ENCODE measurements around the gene MALAT1. TPM values are rescaled to one million over a fixed set of nuclear protein-coding genes. Genes with fewer than 3 reads are reported as not detected.

MALAT1 gene
- total and polyA plus RNA-seq, 2 experiments from 2014 or later = 2,206 to 6,020 TPM

DNA sequence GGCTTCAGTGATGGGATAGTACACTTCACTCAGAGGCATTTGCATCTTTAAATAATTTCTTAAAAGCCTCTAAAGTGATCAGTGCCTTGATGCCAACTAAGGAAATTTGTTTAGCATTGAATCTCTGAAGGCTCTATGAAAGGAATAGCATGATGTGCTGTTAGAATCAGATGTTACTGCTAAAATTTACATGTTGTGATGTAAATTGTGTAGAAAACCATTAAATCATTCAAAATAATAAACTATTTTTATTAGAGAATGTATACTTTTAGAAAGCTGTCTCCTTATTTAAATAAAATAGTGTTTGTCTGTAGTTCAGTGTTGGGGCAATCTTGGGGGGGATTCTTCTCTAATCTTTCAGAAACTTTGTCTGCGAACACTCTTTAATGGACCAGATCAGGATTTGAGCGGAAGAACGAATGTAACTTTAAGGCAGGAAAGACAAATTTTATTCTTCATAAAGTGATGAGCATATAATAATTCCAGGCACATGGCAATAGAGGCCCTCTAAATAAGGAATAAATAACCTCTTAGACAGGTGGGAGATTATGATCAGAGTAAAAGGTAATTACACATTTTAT is 4.6 kb downstream of the MALAT1 start:
- H3K9me3 Mint-ChIP-seq = peaks cover 15% of the 10 kb centered on the region; the same call in 2 of the 3 replicates
- no peaks in the 10 kb centered on the region; the same call in 2 of the 3 replicates for H3K36me3 Mint-ChIP-seq (ENCODE audit: low read depth)
- Histone ChIP-seq H4K20me1 (replicated peaks; ENCODE audit: insufficient read depth) (peaks cover 61% of the 10 kb centered on the region), H3K4me3 (peak overlapping the region; percentile 65), H3F3A (replicated peaks; ENCODE audit: low read depth) (peaks cover 79% of the 10 kb centered on the region), H3K36me3 (ENCODE audit: insufficient read depth) (peaks cover 57% of the 10 kb centered on the region), H3K27ac (ENCODE audit: low read depth) (peak overlapping the region; percentile 100; the same call in 1 of the 2 replicates), H3K9me2 (ENCODE audit: insufficient read depth) (no peaks in the 10 kb centered on the region), H2AFZ (no peak overlapping the region), H3K4me1 (ENCODE audit: insufficient read depth) (peaks cover 25% of the 10 kb centered on the region), H3K27me3 (ENCODE audit: insufficient read depth) (no peaks in the 10 kb centered on the region), H3K4me2 (peak overlapping the region; percentile 84), H3K79me2 (replicated peaks; ENCODE audit: insufficient read depth) (peaks cover 78% of the 10 kb centered on the region)
- ATAC-seq (no peak), DNase-seq (ENCODE audit: low spot score) (no peak)
- no peak overlapping the region for H3K27ac Mint-ChIP-seq
- peaks cover 40% of the 10 kb centered on the region for H3K4me1 Mint-ChIP-seq
- H3K27me3 Mint-ChIP-seq (ENCODE audit: insufficient read depth, low read depth, poor library complexity) = peaks cover 47% of the 10 kb centered on the region
- TF ChIP-seq, protein P1, sequence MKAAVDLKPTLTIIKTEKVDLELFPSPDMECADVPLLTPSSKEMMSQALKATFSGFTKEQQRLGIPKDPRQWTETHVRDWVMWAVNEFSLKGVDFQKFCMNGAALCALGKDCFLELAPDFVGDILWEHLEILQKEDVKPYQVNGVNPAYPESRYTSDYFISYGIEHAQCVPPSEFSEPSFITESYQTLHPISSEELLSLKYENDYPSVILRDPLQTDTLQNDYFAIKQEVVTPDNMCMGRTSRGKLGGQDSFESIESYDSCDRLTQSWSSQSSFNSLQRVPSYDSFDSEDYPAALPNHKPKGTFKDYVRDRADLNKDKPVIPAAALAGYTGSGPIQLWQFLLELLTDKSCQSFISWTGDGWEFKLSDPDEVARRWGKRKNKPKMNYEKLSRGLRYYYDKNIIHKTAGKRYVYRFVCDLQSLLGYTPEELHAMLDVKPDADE (IDR thresholded peaks at IDR 0.05) = no peak
- TF ChIP-seq JUNB (IDR thresholded peaks at IDR 0.05; ENCODE audit: unreplicated experiment) (no peak), ZNF331 (CRISPR knock-in tag; IDR thresholded peaks at IDR 0.05; ENCODE audit: low read depth) (no peak), ZNF114 (CRISPR knock-in tag; IDR thresholded peaks at IDR 0.05) (no peak), EZH2phosphoT487 (IDR thresholded peaks at IDR 0.05; ENCODE audit: unreplicated experiment) (no peak), CREB1 (CRISPR knock-in tag; IDR thresholded peaks at IDR 0.05; ENCODE audit: low read depth) (no peak), EZH2 (IDR thresholded peaks at IDR 0.05; ENCODE audit: low read depth, unreplicated experiment) (no peak), NANOG (IDR thresholded peaks at IDR 0.05; ENCODE audit: borderline replicate concordance) (no peak), POLR2AphosphoS5 (IDR thresholded peaks at IDR 0.05; ENCODE audit: low read depth) (no peak), STAT1 (IDR thresholded peaks at IDR 0.05; ENCODE audit: unreplicated experiment) (no peak)
- TF ChIP-seq, protein P2, sequence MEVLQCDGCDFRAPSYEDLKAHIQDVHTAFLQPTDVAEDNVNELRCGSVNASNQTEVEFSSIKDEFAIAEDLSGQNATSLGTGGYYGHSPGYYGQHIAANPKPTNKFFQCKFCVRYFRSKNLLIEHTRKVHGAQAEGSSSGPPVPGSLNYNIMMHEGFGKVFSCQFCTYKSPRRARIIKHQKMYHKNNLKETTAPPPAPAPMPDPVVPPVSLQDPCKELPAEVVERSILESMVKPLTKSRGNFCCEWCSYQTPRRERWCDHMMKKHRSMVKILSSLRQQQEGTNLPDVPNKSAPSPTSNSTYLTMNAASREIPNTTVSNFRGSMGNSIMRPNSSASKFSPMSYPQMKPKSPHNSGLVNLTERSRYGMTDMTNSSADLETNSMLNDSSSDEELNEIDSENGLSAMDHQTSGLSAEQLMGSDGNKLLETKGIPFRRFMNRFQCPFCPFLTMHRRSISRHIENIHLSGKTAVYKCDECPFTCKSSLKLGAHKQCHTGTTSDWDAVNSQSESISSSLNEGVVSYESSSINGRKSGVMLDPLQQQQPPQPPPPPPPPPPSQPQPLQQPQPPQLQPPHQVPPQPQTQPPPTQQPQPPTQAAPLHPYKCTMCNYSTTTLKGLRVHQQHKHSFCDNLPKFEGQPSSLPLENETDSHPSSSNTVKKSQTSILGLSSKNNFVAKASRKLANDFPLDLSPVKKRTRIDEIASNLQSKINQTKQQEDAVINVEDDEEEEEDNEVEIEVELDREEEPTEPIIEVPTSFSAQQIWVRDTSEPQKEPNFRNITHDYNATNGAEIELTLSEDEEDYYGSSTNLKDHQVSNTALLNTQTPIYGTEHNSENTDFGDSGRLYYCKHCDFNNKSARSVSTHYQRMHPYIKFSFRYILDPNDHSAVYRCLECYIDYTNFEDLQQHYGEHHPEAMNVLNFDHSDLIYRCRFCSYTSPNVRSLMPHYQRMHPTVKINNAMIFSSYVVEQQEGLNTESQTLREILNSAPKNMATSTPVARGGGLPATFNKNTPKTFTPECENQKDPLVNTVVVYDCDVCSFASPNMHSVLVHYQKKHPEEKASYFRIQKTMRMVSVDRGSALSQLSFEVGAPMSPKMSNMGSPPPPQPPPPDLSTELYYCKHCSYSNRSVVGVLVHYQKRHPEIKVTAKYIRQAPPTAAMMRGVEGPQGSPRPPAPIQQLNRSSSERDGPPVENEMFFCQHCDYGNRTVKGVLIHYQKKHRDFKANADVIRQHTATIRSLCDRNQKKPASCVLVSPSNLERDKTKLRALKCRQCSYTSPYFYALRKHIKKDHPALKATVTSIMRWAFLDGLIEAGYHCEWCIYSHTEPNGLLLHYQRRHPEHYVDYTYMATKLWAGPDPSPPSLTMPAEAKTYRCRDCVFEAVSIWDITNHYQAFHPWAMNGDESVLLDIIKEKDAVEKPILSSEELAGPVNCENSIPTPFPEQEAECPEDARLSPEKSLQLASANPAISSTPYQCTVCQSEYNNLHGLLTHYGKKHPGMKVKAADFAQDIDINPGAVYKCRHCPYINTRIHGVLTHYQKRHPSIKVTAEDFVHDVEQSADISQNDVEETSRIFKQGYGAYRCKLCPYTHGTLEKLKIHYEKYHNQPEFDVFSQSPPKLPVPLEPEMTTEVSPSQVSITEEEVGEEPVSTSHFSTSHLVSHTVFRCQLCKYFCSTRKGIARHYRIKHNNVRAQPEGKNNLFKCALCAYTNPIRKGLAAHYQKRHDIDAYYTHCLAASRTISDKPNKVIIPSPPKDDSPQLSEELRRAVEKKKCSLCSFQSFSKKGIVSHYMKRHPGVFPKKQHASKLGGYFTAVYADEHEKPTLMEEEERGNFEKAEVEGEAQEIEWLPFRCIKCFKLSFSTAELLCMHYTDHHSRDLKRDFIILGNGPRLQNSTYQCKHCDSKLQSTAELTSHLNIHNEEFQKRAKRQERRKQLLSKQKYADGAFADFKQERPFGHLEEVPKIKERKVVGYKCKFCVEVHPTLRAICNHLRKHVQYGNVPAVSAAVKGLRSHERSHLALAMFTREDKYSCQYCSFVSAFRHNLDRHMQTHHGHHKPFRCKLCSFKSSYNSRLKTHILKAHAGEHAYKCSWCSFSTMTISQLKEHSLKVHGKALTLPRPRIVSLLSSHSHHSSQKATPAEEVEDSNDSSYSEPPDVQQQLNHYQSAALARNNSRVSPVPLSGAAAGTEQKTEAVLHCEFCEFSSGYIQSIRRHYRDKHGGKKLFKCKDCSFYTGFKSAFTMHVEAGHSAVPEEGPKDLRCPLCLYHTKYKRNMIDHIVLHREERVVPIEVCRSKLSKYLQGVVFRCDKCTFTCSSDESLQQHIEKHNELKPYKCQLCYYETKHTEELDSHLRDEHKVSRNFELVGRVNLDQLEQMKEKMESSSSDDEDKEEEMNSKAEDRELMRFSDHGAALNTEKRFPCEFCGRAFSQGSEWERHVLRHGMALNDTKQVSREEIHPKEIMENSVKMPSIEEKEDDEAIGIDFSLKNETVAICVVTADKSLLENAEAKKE (CRISPR knock-in tag; IDR thresholded peaks at IDR 0.05) = no peak
- TF ChIP-seq, protein P3, sequence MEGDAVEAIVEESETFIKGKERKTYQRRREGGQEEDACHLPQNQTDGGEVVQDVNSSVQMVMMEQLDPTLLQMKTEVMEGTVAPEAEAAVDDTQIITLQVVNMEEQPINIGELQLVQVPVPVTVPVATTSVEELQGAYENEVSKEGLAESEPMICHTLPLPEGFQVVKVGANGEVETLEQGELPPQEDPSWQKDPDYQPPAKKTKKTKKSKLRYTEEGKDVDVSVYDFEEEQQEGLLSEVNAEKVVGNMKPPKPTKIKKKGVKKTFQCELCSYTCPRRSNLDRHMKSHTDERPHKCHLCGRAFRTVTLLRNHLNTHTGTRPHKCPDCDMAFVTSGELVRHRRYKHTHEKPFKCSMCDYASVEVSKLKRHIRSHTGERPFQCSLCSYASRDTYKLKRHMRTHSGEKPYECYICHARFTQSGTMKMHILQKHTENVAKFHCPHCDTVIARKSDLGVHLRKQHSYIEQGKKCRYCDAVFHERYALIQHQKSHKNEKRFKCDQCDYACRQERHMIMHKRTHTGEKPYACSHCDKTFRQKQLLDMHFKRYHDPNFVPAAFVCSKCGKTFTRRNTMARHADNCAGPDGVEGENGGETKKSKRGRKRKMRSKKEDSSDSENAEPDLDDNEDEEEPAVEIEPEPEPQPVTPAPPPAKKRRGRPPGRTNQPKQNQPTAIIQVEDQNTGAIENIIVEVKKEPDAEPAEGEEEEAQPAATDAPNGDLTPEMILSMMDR (conservative IDR thresholded peaks at IDR 0.05; ENCODE audit: low read depth in 2 of 2) = no peak
- TF ChIP-seq, protein P4, sequence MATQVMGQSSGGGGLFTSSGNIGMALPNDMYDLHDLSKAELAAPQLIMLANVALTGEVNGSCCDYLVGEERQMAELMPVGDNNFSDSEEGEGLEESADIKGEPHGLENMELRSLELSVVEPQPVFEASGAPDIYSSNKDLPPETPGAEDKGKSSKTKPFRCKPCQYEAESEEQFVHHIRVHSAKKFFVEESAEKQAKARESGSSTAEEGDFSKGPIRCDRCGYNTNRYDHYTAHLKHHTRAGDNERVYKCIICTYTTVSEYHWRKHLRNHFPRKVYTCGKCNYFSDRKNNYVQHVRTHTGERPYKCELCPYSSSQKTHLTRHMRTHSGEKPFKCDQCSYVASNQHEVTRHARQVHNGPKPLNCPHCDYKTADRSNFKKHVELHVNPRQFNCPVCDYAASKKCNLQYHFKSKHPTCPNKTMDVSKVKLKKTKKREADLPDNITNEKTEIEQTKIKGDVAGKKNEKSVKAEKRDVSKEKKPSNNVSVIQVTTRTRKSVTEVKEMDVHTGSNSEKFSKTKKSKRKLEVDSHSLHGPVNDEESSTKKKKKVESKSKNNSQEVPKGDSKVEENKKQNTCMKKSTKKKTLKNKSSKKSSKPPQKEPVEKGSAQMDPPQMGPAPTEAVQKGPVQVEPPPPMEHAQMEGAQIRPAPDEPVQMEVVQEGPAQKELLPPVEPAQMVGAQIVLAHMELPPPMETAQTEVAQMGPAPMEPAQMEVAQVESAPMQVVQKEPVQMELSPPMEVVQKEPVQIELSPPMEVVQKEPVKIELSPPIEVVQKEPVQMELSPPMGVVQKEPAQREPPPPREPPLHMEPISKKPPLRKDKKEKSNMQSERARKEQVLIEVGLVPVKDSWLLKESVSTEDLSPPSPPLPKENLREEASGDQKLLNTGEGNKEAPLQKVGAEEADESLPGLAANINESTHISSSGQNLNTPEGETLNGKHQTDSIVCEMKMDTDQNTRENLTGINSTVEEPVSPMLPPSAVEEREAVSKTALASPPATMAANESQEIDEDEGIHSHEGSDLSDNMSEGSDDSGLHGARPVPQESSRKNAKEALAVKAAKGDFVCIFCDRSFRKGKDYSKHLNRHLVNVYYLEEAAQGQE (IDR thresholded peaks at IDR 0.05; ENCODE audit: unreplicated experiment) = no peak
- no peak overlapping the region for H3K4me3 Mint-ChIP-seq

Data from GM23338 (cell line).